OCI-LY7 (cell line): ENCODE results near the gene SPPL3. TPM values are rescaled to one million over a fixed set of nuclear protein-coding genes. Genes with fewer than 3 reads are reported as not detected.

ENCODE experiments used
- BruUV-seq: library from RNA; stranded (reverse); fragments of 400-500 nt; replicated peaks from 2 replicates; lab custom pipeline; 2021; lab: Mats Ljungman, UMichigan
- CTCF ChIA-PET: fragments of 300-600 bp; sonication (Branson Sonifier 250); formaldehyde crosslinking; loops from one replicate; lab custom pipeline; 2022; ENCODE audit warnings: antibody characterized with exemption; ENCODE audit not compliant: unreplicated experiment; lab: Charles Lee
- POLR2A ChIA-PET: fragments of 300-600 bp; sonication (Branson Sonifier 250); formaldehyde crosslinking; loops from one replicate; lab custom pipeline; 2022; ENCODE audit warnings: antibody characterized with exemption; lab: Charles Lee
- DNase-seq: peaks from one replicate; pipeline ENCODE4 v3.0.0-alpha.2; 2015; ENCODE audit warnings: low spot score
- H2AFZ ChIP-seq: fragments of 200-600 bp; sonication (generic), shearing (Covaris generic); 2 replicates; pipeline ENCODE4 v1.6.1; 2014; ENCODE audit warnings: mild to moderate bottlenecking, antibody characterized with exemption, low read length, moderate library complexity
- H3K27ac ChIP-seq: fragments of 200-600 bp; sonication (generic); 2 replicates; pipeline ENCODE4 v1.5.1; 2014; ENCODE audit warnings: mixed run types, low read depth, mild to moderate bottlenecking, moderate library complexity, low read length, inconsistent platforms; ENCODE audit not compliant: poor library complexity, severe bottlenecking
- H3K36me3 ChIP-seq: fragments of 200-600 bp; sonication (generic); 2 replicates; pipeline ENCODE4 v1.6.1; 2014; ENCODE audit warnings: mild to moderate bottlenecking, antibody characterized with exemption, low read length, moderate library complexity, mixed read lengths; ENCODE audit not compliant: insufficient read depth
- H3K4me1 ChIP-seq: fragments of 200-600 bp; sonication (generic); 2 replicates; pipeline ENCODE4 v1.5.1; 2014; ENCODE audit warnings: mild to moderate bottlenecking, low read length; ENCODE audit not compliant: insufficient read depth, poor library complexity, severe bottlenecking
- H3K4me2 ChIP-seq: fragments of 200-600 bp; sonication (generic); 2 replicates; pipeline ENCODE4 v1.6.1; 2014; ENCODE audit warnings: mild to moderate bottlenecking, low read length
- H3K4me3 ChIP-seq: fragments of 200-600 bp; sonication (generic); 2 replicates; pipeline ENCODE4 v1.5.1; 2014; ENCODE audit warnings: mild to moderate bottlenecking, low read depth, low read length; ENCODE audit not compliant: poor library complexity, severe bottlenecking
- H3K79me2 ChIP-seq: fragments of 200-600 bp; sonication (generic); 2 replicates; pipeline ENCODE4 v1.6.1; 2016; ENCODE audit warnings: low read depth, mild to moderate bottlenecking, low read length, moderate library complexity, mixed read lengths; ENCODE audit not compliant: insufficient read depth
- H3K9me2 ChIP-seq: fragments of 200-600 bp; sonication (generic); 2 replicates; pipeline ENCODE4 v1.6.1; 2016; ENCODE audit warnings: mild to moderate bottlenecking, low read length, mixed read lengths; ENCODE audit not compliant: insufficient read depth
- H3K9me3 ChIP-seq: fragments of 200-600 bp; sonication (generic); 2 replicates; pipeline ENCODE4 v1.6.1; 2014; ENCODE audit warnings: mild to moderate bottlenecking, mixed run types, low read length, mixed read lengths
- H4K20me1 ChIP-seq: fragments of 200-600 bp; sonication (generic); 2 replicates; pipeline ENCODE4 v1.6.1; 2014; ENCODE audit warnings: mild to moderate bottlenecking, antibody characterized with exemption, low read length, moderate library complexity, mixed read lengths; ENCODE audit not compliant: insufficient read depth
- EZH2phosphoT487 ChIP-seq: fragments of 200-600 bp; sonication (generic); IDR thresholded peaks from 2 replicates; pipeline ENCODE4 v1.6.1; 2018; ENCODE audit warnings: low read depth, borderline replicate concordance, mild to moderate bottlenecking, mixed run types, antibody characterized with exemption, low read length, moderate library complexity, mixed read lengths
- intact Hi-C: fragments of 100-400 bp; cut with micrococcal nuclease; formaldehyde crosslinking; loops from one replicate; pipeline ENCODE4 v1.10.0; 2022; ENCODE audit not compliant: unreplicated experiment
- total RNA-seq, 2 experiments: library from RNA; depleted of rRNA in 1 of 2; stranded (reverse); fragments of >200 nt in 1 of 2; shearing (Covaris generic) in 1 of 2; gene quantifications; 2 replicates each; pipeline ENCODE4 v1.2.3, GENCODE V29; 2014 to 2022
- TF ChIP-seq, protein P1 (sequence below): fragments of 200-600 bp; sonication (generic); conservative IDR thresholded peaks from 2 replicates; pipeline ENCODE4 v1.5.1; 2014; ENCODE audit warnings: mild to moderate bottlenecking, antibody characterized with exemption, low read length, moderate library complexity, mixed read lengths

SPPL3 gene
- total RNA-seq, 2 experiments from 2014 or later: 8.6 to 36.6 TPM

DNA sequence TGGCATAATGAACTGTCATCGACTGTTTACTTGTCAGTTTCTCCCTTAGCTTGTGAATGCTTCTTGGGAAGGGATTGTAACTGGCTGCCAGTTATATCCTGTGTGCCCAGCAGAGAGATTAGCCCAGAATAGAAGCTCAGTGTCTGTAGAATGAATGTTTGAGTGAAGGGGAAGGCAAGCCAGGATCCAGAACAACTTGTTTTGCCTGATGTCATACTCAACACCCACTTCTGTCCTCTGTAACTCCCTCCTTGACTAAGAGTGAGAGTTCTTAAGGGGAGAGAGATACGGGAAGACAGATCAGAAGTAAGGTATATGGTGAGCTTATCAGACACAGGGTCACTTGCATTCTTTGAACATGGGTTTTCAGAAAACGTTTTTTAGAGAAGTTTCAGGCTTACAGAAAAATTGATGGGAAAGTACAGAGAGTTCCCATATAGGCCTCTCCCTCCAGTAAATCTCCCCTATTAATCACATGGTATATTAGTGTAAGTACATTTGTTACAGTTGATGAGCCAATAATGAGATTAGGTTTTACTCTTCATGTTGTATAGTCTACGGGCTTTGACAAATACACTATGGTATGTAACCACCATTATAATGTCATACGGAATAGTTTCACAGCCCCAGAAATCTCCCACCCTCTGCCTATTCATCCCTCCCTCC, 5.6 kb upstream of the SPPL3 start:
- TF ChIP-seq EZH2phosphoT487: no peak
- TF ChIP-seq, protein P1, sequence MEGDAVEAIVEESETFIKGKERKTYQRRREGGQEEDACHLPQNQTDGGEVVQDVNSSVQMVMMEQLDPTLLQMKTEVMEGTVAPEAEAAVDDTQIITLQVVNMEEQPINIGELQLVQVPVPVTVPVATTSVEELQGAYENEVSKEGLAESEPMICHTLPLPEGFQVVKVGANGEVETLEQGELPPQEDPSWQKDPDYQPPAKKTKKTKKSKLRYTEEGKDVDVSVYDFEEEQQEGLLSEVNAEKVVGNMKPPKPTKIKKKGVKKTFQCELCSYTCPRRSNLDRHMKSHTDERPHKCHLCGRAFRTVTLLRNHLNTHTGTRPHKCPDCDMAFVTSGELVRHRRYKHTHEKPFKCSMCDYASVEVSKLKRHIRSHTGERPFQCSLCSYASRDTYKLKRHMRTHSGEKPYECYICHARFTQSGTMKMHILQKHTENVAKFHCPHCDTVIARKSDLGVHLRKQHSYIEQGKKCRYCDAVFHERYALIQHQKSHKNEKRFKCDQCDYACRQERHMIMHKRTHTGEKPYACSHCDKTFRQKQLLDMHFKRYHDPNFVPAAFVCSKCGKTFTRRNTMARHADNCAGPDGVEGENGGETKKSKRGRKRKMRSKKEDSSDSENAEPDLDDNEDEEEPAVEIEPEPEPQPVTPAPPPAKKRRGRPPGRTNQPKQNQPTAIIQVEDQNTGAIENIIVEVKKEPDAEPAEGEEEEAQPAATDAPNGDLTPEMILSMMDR: no peak
- H3K9me3 ChIP-seq: no peaks in the 10 kb centered on the region
- H3K4me1 ChIP-seq: peaks cover 2% of the 10 kb centered on the region
- no peaks in the 10 kb centered on the region for H3K9me2 ChIP-seq
- H3K36me3 ChIP-seq: no peaks in the 10 kb centered on the region
- POLR2A ChIA-PET: interaction anchor here (0.6 to 0.8 kb wide), 3 partner anchors 11 to 453 kb away, joined by 3 to 4 read pairs (median 3); no protein-coding TSS in a partner anchor
- no peaks in the 10 kb centered on the region for H4K20me1 ChIP-seq
- H3K4me2 ChIP-seq: no peak overlapping the region
- H3K79me2 ChIP-seq: no peaks in the 10 kb centered on the region
- no TSS peak for BruUV-seq
- no peak overlapping the region for H3K27ac ChIP-seq
- CTCF ChIA-PET: interaction anchor here (0.9 kb wide), 1 partner anchor 118 kb away, joined by 5 read pairs; no protein-coding TSS in a partner anchor
- no peak overlapping the region for H3K4me3 ChIP-seq
- H2AFZ ChIP-seq: 0 out of 2 replicates have a peak overlapping the region, but pooled peaks have one; percentile 7
- intact Hi-C loops: loop anchor here (10.0 kb wide), 1 partner anchor 145 kb away; no protein-coding TSS in a partner anchor
- no peak for DNase-seq

DNA sequence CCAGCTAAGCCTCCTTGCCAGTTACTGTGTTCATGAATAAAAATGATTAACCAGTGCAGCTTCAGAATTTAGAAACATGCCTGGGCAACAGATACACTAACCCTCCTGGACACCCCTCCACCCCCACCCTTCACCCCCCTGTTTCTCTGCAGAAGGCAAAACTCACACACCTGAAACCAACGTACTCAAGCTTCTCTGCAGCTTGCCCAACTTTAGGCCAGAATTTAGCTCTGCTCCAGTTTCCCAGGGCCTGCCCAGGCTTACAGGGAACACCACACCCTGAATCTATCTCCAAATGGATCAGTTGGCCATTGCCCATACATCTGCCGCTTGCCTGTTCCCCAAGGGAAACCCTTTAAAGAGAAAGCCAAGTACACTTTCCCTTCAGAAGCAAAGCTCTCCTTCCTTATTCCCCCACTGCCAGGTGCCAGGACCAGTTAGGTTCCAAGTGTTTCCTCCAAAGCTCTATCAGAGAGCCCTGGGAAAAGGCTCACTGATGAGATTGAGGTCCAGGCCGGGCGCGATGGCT, 1.8 kb upstream of the SPPL3 start:
- Histone ChIP-seq H2AFZ (no peak overlapping the region), H3K9me2 (no peaks in the 10 kb centered on the region), H3K79me2 (peaks cover 24% of the 10 kb centered on the region), H3K4me3 (no peak overlapping the region), H3K9me3 (no peaks in the 10 kb centered on the region), H3K4me2 (no peak overlapping the region), H3K27ac (no peak overlapping the region), H3K36me3 (peaks cover 5% of the 10 kb centered on the region), H4K20me1 (peaks cover 14% of the 10 kb centered on the region), H3K4me1 (peaks cover 22% of the 10 kb centered on the region)
- ChIA-PET CTCF (no interaction called here), POLR2A (interaction anchor here (0.6 to 0.7 kb wide), 2 partner anchors 9 to 20 kb away, joined by 3 to 4 read pairs; no protein-coding TSS in a partner anchor)
- DNase-seq: no peak
- TF ChIP-seq, protein P1: no peak
- TF ChIP-seq EZH2phosphoT487: no peak
- BruUV-seq: no TSS peak
- intact Hi-C loops: loop anchor here (10.0 kb wide), 1 partner anchor 141 kb away; no protein-coding TSS in a partner anchor
